ENCODE results near the gene UBASH3B.

DNA sequence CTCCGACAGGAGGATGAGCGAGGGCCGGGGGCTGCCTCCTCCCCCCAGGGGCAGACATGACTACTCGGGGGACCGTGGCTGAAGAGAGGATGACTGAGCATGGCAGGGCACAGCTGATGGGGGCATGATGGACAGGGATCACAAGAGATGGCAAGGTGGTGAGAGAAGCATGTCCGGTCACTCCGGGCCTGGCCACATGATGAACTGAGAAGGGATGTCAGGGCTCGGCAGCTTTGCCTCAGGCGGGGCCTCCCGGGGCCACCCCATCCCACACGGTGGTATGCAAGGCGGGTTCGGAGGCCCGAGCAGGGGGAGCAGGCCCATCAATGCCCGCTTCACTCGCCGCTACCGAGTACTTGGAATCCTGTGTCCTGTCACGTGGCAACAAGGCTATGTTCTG, 36.6 kb upstream of the UBASH3B start:
- TF ChIP-seq, protein P1, sequence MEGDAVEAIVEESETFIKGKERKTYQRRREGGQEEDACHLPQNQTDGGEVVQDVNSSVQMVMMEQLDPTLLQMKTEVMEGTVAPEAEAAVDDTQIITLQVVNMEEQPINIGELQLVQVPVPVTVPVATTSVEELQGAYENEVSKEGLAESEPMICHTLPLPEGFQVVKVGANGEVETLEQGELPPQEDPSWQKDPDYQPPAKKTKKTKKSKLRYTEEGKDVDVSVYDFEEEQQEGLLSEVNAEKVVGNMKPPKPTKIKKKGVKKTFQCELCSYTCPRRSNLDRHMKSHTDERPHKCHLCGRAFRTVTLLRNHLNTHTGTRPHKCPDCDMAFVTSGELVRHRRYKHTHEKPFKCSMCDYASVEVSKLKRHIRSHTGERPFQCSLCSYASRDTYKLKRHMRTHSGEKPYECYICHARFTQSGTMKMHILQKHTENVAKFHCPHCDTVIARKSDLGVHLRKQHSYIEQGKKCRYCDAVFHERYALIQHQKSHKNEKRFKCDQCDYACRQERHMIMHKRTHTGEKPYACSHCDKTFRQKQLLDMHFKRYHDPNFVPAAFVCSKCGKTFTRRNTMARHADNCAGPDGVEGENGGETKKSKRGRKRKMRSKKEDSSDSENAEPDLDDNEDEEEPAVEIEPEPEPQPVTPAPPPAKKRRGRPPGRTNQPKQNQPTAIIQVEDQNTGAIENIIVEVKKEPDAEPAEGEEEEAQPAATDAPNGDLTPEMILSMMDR (conservative IDR thresholded peaks at IDR 0.05; ENCODE audit: low read length): no peak
- no peak for TF ChIP-seq EZH2phosphoT487 (IDR thresholded peaks at IDR 0.05; ENCODE audit: borderline replicate concordance)
